ENCODE data around the gene ST6GALNAC4.

The ST6GALNAC4 gene

DNA sequence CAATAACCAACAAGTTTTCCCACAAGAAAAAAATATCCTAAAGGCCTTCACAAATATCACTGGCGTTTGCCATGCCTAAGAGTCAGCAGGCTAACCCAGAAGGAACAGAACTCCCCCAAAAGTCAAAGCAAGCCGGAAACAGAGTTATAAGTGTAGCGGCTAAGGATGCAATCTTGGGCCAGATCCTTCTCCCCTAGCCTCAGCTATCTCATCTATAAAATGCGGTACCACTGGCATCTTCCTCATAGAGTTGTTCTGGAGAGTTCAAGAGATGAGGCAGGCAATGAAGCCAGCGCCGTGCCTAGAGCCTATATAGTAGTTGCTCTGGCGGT, 20.2 kb upstream of the ST6GALNAC4 start:
- Histone ChIP-seq H3K9me3 (ENCODE audit: control extremely low read depth in 1 of 5, control insufficient read depth in 4 of 5, insufficient read depth in 2 of 5, low read depth in 1 of 5, low read length in 4 of 5) (no peaks in the 10 kb centered on the region), H3K36me3 (ENCODE audit: control insufficient read depth in 4 of 4, insufficient read depth in 4 of 4, low read length in 3 of 4) (peaks cover 0 to 27% (median 7%) of the 10 kb centered on the region in 4 experiments), H3K4me3 (ENCODE audit: control insufficient read depth in 1 of 7, extremely low read depth in 1 of 7, insufficient read depth in 4 of 7, low read depth in 2 of 7, low read length in 6 of 7) (peak overlapping the region; percentile 55 to 92 (median 77)), H3K27me3 (replicated peaks in 2 of 5; ENCODE audit: control insufficient read depth in 4 of 5, insufficient read depth in 5 of 5, low read length in 4 of 5) (no peaks in the 10 kb centered on the region), H3K4me1 (ENCODE audit: control extremely low read depth in 1 of 4, control insufficient read depth in 4 of 4, insufficient read depth in 4 of 4, low read length in 3 of 4) (peaks cover 5 to 29% (median 24%) of the 10 kb centered on the region in 4 experiments), H3K27ac (ENCODE audit: insufficient read depth in 1 of 2, low read depth in 1 of 2, low read length in 2 of 2, poor library complexity in 1 of 2, severe bottlenecking in 2 of 2) (peak overlapping the region in 1 of 2 experiments; percentile 76)
- CTCF ChIA-PET = interaction anchor here (0.9 to 14.2 kb wide), 3 partner anchors 13 to 202 kb away, joined by 3 to 245 read pairs (median 4); partner anchors contain the start of gene TOR2A
- peak in 1 of 3 donors; percentile 34 for DNase-seq
- POLR2A ChIA-PET = no interaction called here
- 26% methylated on average over 3 of the region's 7 CpGs for WGBS (ENCODE audit: insufficient coverage)

DNA sequence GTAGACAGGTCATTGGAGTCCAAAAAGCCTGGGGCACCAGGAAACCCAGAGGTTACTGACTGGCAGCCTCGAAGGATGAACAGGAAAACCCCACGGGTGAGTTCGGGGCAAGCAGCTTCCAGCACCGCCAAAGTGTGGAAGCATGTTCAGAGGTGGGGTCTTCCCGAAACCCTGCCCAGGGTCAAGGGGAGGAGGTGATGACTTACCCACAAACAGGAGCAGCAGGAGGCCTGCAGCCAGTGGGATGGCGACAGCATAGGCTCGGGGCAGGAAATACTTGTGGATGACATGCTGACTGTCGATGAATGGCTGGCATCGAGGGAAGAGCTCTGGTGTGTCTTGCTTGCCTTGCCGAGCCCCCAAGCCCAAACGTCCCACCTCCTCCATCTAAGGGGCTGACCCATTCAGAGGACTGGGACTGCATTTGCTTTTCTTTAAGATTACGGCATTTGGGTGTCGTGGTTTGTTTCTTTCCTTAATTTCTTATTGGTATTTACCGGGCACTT, 19.6 kb upstream of the ST6GALNAC4 start:
- H3K27ac ChIP-seq (ENCODE audit: insufficient read depth in 1 of 2, low read depth in 1 of 2, low read length in 2 of 2, poor library complexity in 1 of 2, severe bottlenecking in 2 of 2) = peak overlapping the region in 1 of 2 experiments; percentile 76
- no peak for DNase-seq
- 85% methylated on average over 13 of the region's 14 CpGs for WGBS (ENCODE audit: insufficient coverage)
- peaks cover 0 to 2% (median 0%) of the 10 kb centered on the region in 5 experiments for H3K27me3 ChIP-seq (replicated peaks in 2 of 5; ENCODE audit: control insufficient read depth in 4 of 5, insufficient read depth in 5 of 5, low read length in 4 of 5)
- CTCF ChIA-PET = interaction anchor here (0.9 to 14.2 kb wide), 3 partner anchors 12 to 202 kb away, joined by 3 to 245 read pairs (median 4); partner anchors contain the start of gene TOR2A
- H3K4me1 ChIP-seq (ENCODE audit: control extremely low read depth in 1 of 4, control insufficient read depth in 4 of 4, insufficient read depth in 4 of 4, low read length in 3 of 4) = peaks cover 5 to 31% (median 24%) of the 10 kb centered on the region in 4 experiments
- no peaks in the 10 kb centered on the region for H3K9me3 ChIP-seq (ENCODE audit: control extremely low read depth in 1 of 5, control insufficient read depth in 4 of 5, insufficient read depth in 2 of 5, low read depth in 1 of 5, low read length in 4 of 5)
- peaks cover 0 to 27% (median 7%) of the 10 kb centered on the region in 4 experiments for H3K36me3 ChIP-seq (ENCODE audit: control insufficient read depth in 4 of 4, insufficient read depth in 4 of 4, low read length in 3 of 4)
- H3K4me3 ChIP-seq (ENCODE audit: control insufficient read depth in 1 of 7, extremely low read depth in 1 of 7, insufficient read depth in 4 of 7, low read depth in 2 of 7, low read length in 6 of 7) = peak overlapping the region in 3 of 7 experiments; percentile 66 to 92 (median 87)
- POLR2A ChIA-PET = no interaction called here

DNA sequence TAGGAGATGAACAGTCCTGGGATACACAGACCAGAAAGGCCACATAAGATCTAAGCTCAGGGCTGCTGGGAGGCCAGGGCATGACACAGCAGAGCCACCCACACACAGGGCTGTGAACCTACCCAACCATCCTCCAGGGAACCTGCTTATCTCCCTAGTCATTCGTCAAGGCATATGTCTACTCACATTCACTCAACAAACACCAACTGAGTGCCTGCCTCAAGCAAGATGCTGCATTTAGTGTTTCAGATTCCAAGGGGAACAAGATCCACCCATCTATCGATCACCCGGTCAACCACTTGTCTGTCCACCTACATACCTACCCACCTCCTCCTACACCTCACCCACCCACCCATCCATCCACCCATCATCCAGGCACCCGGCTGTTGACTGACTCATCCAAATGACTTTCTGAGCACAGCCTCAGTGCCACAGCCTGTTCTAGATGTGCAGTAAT, 19.0 kb upstream of the ST6GALNAC4 start:
- H3K36me3 ChIP-seq (ENCODE audit: control insufficient read depth in 4 of 4, insufficient read depth in 4 of 4, low read length in 3 of 4) = peaks cover 0 to 27% (median 7%) of the 10 kb centered on the region in 4 experiments
- DNase-seq = peak in 1 of 3 donors; percentile 36
- H3K27me3 ChIP-seq (replicated peaks in 2 of 5; ENCODE audit: control insufficient read depth in 4 of 5, insufficient read depth in 5 of 5, low read length in 4 of 5) = peaks cover 0 to 3% (median 0%) of the 10 kb centered on the region in 5 experiments
- H3K4me1 ChIP-seq (ENCODE audit: control extremely low read depth in 1 of 4, control insufficient read depth in 4 of 4, insufficient read depth in 4 of 4, low read length in 3 of 4) = peaks cover 5 to 37% (median 30%) of the 10 kb centered on the region in 4 experiments
- H3K27ac ChIP-seq (ENCODE audit: insufficient read depth in 1 of 2, low read depth in 1 of 2, low read length in 2 of 2, poor library complexity in 1 of 2, severe bottlenecking in 2 of 2) = peak overlapping the region in 1 of 2 experiments; percentile 29
- no peaks in the 10 kb centered on the region for H3K9me3 ChIP-seq (ENCODE audit: control extremely low read depth in 1 of 5, control insufficient read depth in 4 of 5, insufficient read depth in 2 of 5, low read depth in 1 of 5, low read length in 4 of 5)
- 100% methylated on average over 2 of the region's 4 CpGs for WGBS (ENCODE audit: insufficient coverage)
- ChIA-PET POLR2A (no interaction called here), CTCF (interaction anchor here (1.4 kb wide), 1 partner anchor 15 kb away, joined by 5 read pairs; no protein-coding TSS in a partner anchor)
- H3K4me3 ChIP-seq (ENCODE audit: control insufficient read depth in 1 of 7, extremely low read depth in 1 of 7, insufficient read depth in 4 of 7, low read depth in 2 of 7, low read length in 6 of 7) = peak overlapping the region in 2 of 7 experiments; percentile 32 to 66

DNA sequence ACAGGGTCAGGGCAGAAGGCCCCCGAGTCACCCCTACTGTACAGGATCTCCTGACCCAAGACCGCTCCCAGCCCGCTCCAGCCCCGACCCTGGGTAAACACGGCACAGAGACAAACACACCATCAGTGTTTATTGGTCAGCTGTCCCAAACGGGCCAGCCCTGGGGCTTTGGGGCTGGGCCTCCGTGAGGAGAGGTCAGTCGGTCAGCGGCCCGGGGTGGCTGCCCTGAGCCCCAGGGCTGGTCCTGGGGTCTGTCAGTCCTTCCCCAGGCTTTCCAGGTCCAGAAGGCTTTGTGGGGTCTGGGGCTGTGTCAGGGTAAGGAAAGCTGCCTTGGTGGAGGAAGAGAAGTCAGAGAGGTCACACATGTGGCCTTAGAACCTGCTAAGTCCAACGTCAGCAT, 18.1 kb upstream of the ST6GALNAC4 start:
- Histone ChIP-seq H3K36me3 (ENCODE audit: control insufficient read depth in 4 of 4, insufficient read depth in 4 of 4, low read length in 3 of 4) (peaks cover 0 to 27% (median 7%) of the 10 kb centered on the region in 4 experiments), H3K4me1 (ENCODE audit: control extremely low read depth in 1 of 4, control insufficient read depth in 4 of 4, insufficient read depth in 4 of 4, low read length in 3 of 4) (peaks cover 5 to 44% (median 37%) of the 10 kb centered on the region in 4 experiments), H3K4me3 (ENCODE audit: control insufficient read depth in 1 of 7, extremely low read depth in 1 of 7, insufficient read depth in 4 of 7, low read depth in 2 of 7, low read length in 6 of 7) (no peak overlapping the region), H3K9me3 (ENCODE audit: control extremely low read depth in 1 of 5, control insufficient read depth in 4 of 5, insufficient read depth in 2 of 5, low read depth in 1 of 5, low read length in 4 of 5) (no peaks in the 10 kb centered on the region), H3K27ac (ENCODE audit: insufficient read depth in 1 of 2, low read depth in 1 of 2, low read length in 2 of 2, poor library complexity in 1 of 2, severe bottlenecking in 2 of 2) (no peak overlapping the region), H3K27me3 (replicated peaks in 2 of 5; ENCODE audit: control insufficient read depth in 4 of 5, insufficient read depth in 5 of 5, low read length in 4 of 5) (peaks cover 0 to 7% (median 3%) of the 10 kb centered on the region in 5 experiments)
- ChIA-PET POLR2A (no interaction called here), CTCF (interaction anchor here (0.6 to 1.4 kb wide), 3 partner anchors 8 to 135 kb away, joined by 3 to 5 read pairs (median 4); no protein-coding TSS in a partner anchor)
- DNase-seq = no peak
- 78% methylated on average over 8 of the region's 11 CpGs for WGBS (ENCODE audit: insufficient coverage)

DNA sequence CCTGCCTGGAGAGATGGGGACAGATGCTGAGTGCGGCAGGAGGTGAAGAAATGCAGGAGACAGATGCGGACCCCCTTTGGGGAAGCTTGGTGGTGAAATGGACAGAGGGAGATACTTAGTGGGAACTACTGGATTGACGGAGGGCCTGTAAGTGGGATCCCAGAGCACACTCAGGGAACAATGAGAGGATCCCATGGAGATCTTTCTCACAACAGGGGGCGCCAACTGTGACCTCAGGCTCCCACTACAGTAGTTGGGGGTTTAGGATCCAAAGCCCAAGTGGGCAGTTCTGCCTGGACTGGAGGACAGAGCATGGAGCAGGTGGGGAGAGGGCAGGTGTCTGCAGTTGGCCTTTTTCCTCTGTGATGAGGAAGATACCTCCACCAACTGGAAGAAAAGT, 17.4 kb upstream of the ST6GALNAC4 start:
- Histone ChIP-seq H3K27ac (ENCODE audit: insufficient read depth in 1 of 2, low read depth in 1 of 2, low read length in 2 of 2, poor library complexity in 1 of 2, severe bottlenecking in 2 of 2) (no peak overlapping the region), H3K36me3 (ENCODE audit: control insufficient read depth in 4 of 4, insufficient read depth in 4 of 4, low read length in 3 of 4) (peaks cover 0 to 27% (median 7%) of the 10 kb centered on the region in 4 experiments), H3K4me1 (ENCODE audit: control extremely low read depth in 1 of 4, control insufficient read depth in 4 of 4, insufficient read depth in 4 of 4, low read length in 3 of 4) (peaks cover 5 to 44% (median 37%) of the 10 kb centered on the region in 4 experiments), H3K4me3 (ENCODE audit: control insufficient read depth in 1 of 7, extremely low read depth in 1 of 7, insufficient read depth in 4 of 7, low read depth in 2 of 7, low read length in 6 of 7) (no peak overlapping the region), H3K9me3 (ENCODE audit: control extremely low read depth in 1 of 5, control insufficient read depth in 4 of 5, insufficient read depth in 2 of 5, low read depth in 1 of 5, low read length in 4 of 5) (no peaks in the 10 kb centered on the region), H3K27me3 (replicated peaks in 2 of 5; ENCODE audit: control insufficient read depth in 4 of 5, insufficient read depth in 5 of 5, low read length in 4 of 5) (peaks cover 0 to 15% (median 6%) of the 10 kb centered on the region in 5 experiments)
- ChIA-PET CTCF (interaction anchor here (1.3 to 1.7 kb wide), 4 partner anchors 9 to 184 kb away, joined by 3 to 5 read pairs (median 4); no protein-coding TSS in a partner anchor), POLR2A (no interaction called here)
- 96% methylated on average over 3 of the region's 4 CpGs for WGBS (ENCODE audit: insufficient coverage)
- no peak for DNase-seq

DNA sequence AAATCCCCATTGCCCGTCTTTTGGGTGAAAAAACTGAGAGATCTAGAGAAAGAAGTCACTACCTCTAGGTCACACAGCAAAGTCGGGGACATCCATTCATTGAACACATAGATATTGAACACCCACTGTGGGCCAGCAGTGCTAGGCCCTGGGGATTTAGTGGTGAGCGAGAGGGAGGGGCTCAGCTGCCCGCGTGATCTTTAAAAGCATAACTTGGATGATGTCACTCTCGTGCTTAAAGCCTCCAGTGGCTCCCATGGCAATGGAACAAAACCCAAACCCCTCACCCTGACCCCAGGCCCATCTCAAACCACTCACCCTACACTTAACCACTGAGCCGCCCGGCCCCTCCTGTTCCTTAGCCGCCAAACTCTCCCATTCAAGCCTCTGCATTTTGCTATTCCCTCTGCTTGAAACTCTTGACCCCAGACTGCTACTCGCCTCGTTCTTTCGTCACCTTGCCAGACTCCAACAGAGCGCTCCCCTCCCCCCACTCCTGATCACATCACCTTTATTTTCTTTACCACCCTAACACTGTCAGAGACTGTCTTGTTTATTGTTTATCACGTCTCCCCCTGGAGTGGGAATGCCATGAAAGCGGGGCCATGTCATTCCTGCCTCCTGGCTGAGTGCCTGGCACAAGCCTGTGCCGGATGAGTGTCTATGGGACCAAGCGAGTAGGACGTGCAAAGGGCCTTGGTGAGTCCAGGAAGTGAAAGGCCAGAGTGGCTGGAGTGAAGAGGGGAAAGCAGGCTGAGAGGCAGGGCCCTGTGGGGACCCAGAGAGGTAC, 14.4 kb upstream of the ST6GALNAC4 start:
- H3K4me1 ChIP-seq (ENCODE audit: control extremely low read depth in 1 of 4, control insufficient read depth in 4 of 4, insufficient read depth in 4 of 4, low read length in 3 of 4) = peaks cover 0 to 40% (median 36%) of the 10 kb centered on the region in 4 experiments
- peak in 2 of 3 donors; percentile 58 to 59 for DNase-seq
- POLR2A ChIA-PET = no interaction called here

More for the DNA sequence above, 14.4 kb upstream of the ST6GALNAC4 start:
- peaks cover 0 to 43% (median 23%) of the 10 kb centered on the region in 5 experiments for H3K27me3 ChIP-seq (replicated peaks in 2 of 5; ENCODE audit: control insufficient read depth in 4 of 5, insufficient read depth in 5 of 5, low read length in 4 of 5)
- no peaks in the 10 kb centered on the region for H3K9me3 ChIP-seq (ENCODE audit: control extremely low read depth in 1 of 5, control insufficient read depth in 4 of 5, insufficient read depth in 2 of 5, low read depth in 1 of 5, low read length in 4 of 5)
- H3K27ac ChIP-seq (ENCODE audit: insufficient read depth in 1 of 2, low read depth in 1 of 2, low read length in 2 of 2, poor library complexity in 1 of 2, severe bottlenecking in 2 of 2) = no peak overlapping the region
- peaks cover 0 to 26% (median 7%) of the 10 kb centered on the region in 4 experiments for H3K36me3 ChIP-seq (ENCODE audit: control insufficient read depth in 4 of 4, insufficient read depth in 4 of 4, low read length in 3 of 4)
- H3K4me3 ChIP-seq (ENCODE audit: control insufficient read depth in 1 of 7, extremely low read depth in 1 of 7, insufficient read depth in 4 of 7, low read depth in 2 of 7, low read length in 6 of 7) = peak overlapping the region in 6 of 7 experiments; percentile 48 to 78 (median 64)
- 58% methylated on average over 16 of the region's 18 CpGs for WGBS (ENCODE audit: insufficient coverage)
- CTCF ChIA-PET = interaction anchor here (1.5 kb wide), 1 partner anchor 11 kb away, joined by 4 read pairs; no protein-coding TSS in a partner anchor

Measured in common myeloid progenitor, CD34-positive (primary cell).